H9 (cell line): ENCODE measurements around the gene TRIM24. TPM values are rescaled to one million over a fixed set of nuclear protein-coding genes. Genes with fewer than 3 reads are reported as not detected.
A peak's percentile ranks its signal among the peaks of the same experiment; 100 is the strongest.

Source experiments
- DNase-seq: peaks from one replicate; pipeline ENCODE4 v3.0.0-alpha.2; 2017
- H2AFZ ChIP-seq: one replicate; pipeline ENCODE4 v1.6.1; 2013; ENCODE audit warnings: mild to moderate bottlenecking, low read length, control low read depth, moderate library complexity
- H2AK5ac ChIP-seq: 2 replicates; pipeline ENCODE4 v1.6.1; 2013; ENCODE audit warnings: low read length, control low read depth, mixed read lengths; ENCODE audit not compliant: insufficient read length
- H2BK120ac ChIP-seq: one replicate; pipeline ENCODE4 v1.6.1; 2013; ENCODE audit warnings: low read depth, mild to moderate bottlenecking, low read length, control low read depth, inconsistent platforms; ENCODE audit not compliant: poor library complexity, severe bottlenecking
- H2BK12ac ChIP-seq: 2 replicates; pipeline ENCODE4 v1.6.1; 2013; ENCODE audit warnings: low read length, control low read depth, mixed read lengths, low read depth; ENCODE audit not compliant: insufficient read length
- H2BK15ac ChIP-seq: 2 replicates; pipeline ENCODE4 v1.6.1; 2013; ENCODE audit warnings: low read depth, low read length, control low read depth
- H2BK20ac ChIP-seq: one replicate; pipeline ENCODE4 v1.6.1; 2013; ENCODE audit warnings: low read depth, mild to moderate bottlenecking, low read length, control low read depth, inconsistent platforms; ENCODE audit not compliant: poor library complexity, severe bottlenecking
- H2BK5ac ChIP-seq: 2 replicates; pipeline ENCODE4 v1.6.1; 2013; ENCODE audit warnings: low read length, control low read depth, mixed read lengths; ENCODE audit not compliant: insufficient read length
- H3K14ac ChIP-seq: 2 replicates; pipeline ENCODE4 v1.6.1; 2013; ENCODE audit warnings: low read length, control low read depth; ENCODE audit not compliant: insufficient read depth
- H3K18ac ChIP-seq: 2 replicates; pipeline ENCODE4 v1.6.1; 2013; ENCODE audit warnings: low read depth, mild to moderate bottlenecking, mixed read lengths, low read length, control low read depth; ENCODE audit not compliant: insufficient read length
- H3K23ac ChIP-seq: 2 replicates; pipeline ENCODE4 v1.6.1; 2013; ENCODE audit warnings: low read length, control low read depth, mixed read lengths, low read depth; ENCODE audit not compliant: insufficient read length
- H3K23me2 ChIP-seq: 2 replicates; pipeline ENCODE4 v1.6.1; 2013; ENCODE audit warnings: low read depth, mild to moderate bottlenecking, mixed read lengths, low read length, control low read depth; ENCODE audit not compliant: insufficient read length, poor library complexity, severe bottlenecking
- H3K27ac ChIP-seq: 2 replicates; pipeline ENCODE4 v1.5.1; 2013; ENCODE audit warnings: low read length, control low read depth, mixed read lengths, low read depth; ENCODE audit not compliant: insufficient read length
- H3K27me3 ChIP-seq: 2 replicates; pipeline ENCODE4 v1.6.1; 2013; ENCODE audit warnings: low read length, control low read depth, inconsistent platforms; ENCODE audit not compliant: insufficient read depth
- H3K4ac ChIP-seq: 2 replicates; pipeline ENCODE4 v1.6.1; 2013; ENCODE audit warnings: low read depth, mild to moderate bottlenecking, control low read depth, inconsistent platforms, low read length, moderate library complexity
- H3K4me1 ChIP-seq: 2 replicates; pipeline ENCODE4 v1.6.1; 2013; ENCODE audit warnings: low read length, control low read depth, inconsistent platforms; ENCODE audit not compliant: insufficient read depth
- H3K4me2 ChIP-seq: 2 replicates; pipeline ENCODE4 v1.6.1; 2013; ENCODE audit warnings: low read length, control low read depth, mixed read lengths; ENCODE audit not compliant: insufficient read length, insufficient read depth
- H3K56ac ChIP-seq: 2 replicates; pipeline ENCODE4 v1.6.1; 2013; ENCODE audit warnings: low read depth, mild to moderate bottlenecking, mixed read lengths, low read length, control low read depth; ENCODE audit not compliant: insufficient read length
- H3K79me1 ChIP-seq: 2 replicates; pipeline ENCODE4 v1.6.1; 2013; ENCODE audit warnings: low read depth, mild to moderate bottlenecking, moderate library complexity, low read length, control low read depth, inconsistent platforms; ENCODE audit not compliant: insufficient read depth, poor library complexity, severe bottlenecking
- H3K79me2 ChIP-seq: 2 replicates; pipeline ENCODE4 v1.6.1; 2013; ENCODE audit warnings: low read length, control low read depth, inconsistent platforms; ENCODE audit not compliant: insufficient read depth
- H3K9ac ChIP-seq: 2 replicates; pipeline ENCODE4 v1.6.1; 2013; ENCODE audit warnings: low read length, control low read depth, mixed read lengths; ENCODE audit not compliant: insufficient read length; ENCODE audit errors: extremely low read depth
- H3K9me3 ChIP-seq: one replicate; pipeline ENCODE4 v1.6.1; 2013; ENCODE audit warnings: low read depth, low read length, inconsistent platforms; ENCODE audit not compliant: control insufficient read depth
- H3T11ph ChIP-seq: one replicate; pipeline ENCODE4 v1.6.1; 2013; ENCODE audit warnings: mild to moderate bottlenecking, low read length, control low read depth, inconsistent platforms
- H4K20me1 ChIP-seq: one replicate; pipeline ENCODE4 v1.6.1; 2013; ENCODE audit not compliant: control insufficient read depth, insufficient read length, insufficient read depth
- H4K5ac ChIP-seq: 2 replicates; pipeline ENCODE4 v1.6.1; 2013; ENCODE audit warnings: low read depth, mild to moderate bottlenecking, mixed read lengths, low read length, control low read depth; ENCODE audit not compliant: insufficient read length
- H4K8ac ChIP-seq: replicated peaks from 2 replicates; pipeline ENCODE4 v1.6.1; 2013; ENCODE audit warnings: low read length, control low read depth, mixed read lengths, low read depth; ENCODE audit not compliant: insufficient read length
- H4K91ac ChIP-seq: 2 replicates; pipeline ENCODE4 v1.6.1; 2013; ENCODE audit warnings: low read depth, mild to moderate bottlenecking, moderate library complexity, mixed read lengths, low read length, control low read depth; ENCODE audit not compliant: insufficient read length
- H3K27ac Mint-ChIP-seq, 3 experiments: 2 replicates in 2 of 3; 3 replicates in 1 of 3; pipeline ENCODE4 v1.8.0; 2020 to 2021; ENCODE audit warnings: mixed read lengths in 3 of 3, mild to moderate bottlenecking in 1 of 3, moderate library complexity in 1 of 3
- H3K27me3 Mint-ChIP-seq: 2 replicates; pipeline ENCODE4 v1.8.0; 2021; ENCODE audit warnings: low read depth, mild to moderate bottlenecking, moderate library complexity, mixed read lengths
- H3K36me3 Mint-ChIP-seq, 3 experiments: 2 replicates in 2 of 3; 3 replicates in 1 of 3; pipeline ENCODE4 v1.8.0; 2020 to 2021; ENCODE audit warnings: low read depth in 3 of 3, mixed read lengths in 3 of 3; ENCODE audit not compliant: insufficient read depth in 1 of 3
- H3K4me1 Mint-ChIP-seq, 2 experiments: 2 replicates each; pipeline ENCODE4 v1.8.0; 2020; ENCODE audit warnings: mixed read lengths in 2 of 2
- H3K4me3 Mint-ChIP-seq, 2 experiments: 2 replicates in 1 of 2; 3 replicates in 1 of 2; pipeline ENCODE4 v1.8.0; 2020 to 2021; ENCODE audit warnings: mild to moderate bottlenecking in 2 of 2, mixed read lengths in 2 of 2, moderate library complexity in 1 of 2
- H3K9me3 Mint-ChIP-seq, 2 experiments: 2 replicates in 1 of 2; 3 replicates in 1 of 2; pipeline ENCODE4 v1.8.0; 2020; ENCODE audit warnings: mild to moderate bottlenecking in 2 of 2, mixed read lengths in 2 of 2, moderate library complexity in 1 of 2
- WGBS: extraction: QIAGEN DNeasy Blood & Tissue Kit; methylation state at CpG from one replicate; pipeline ENCODE4 v1.1.7; 2013; ENCODE audit warnings: missing lambda C conversion rate, low lambda C conversion rate, mixed read lengths; ENCODE audit not compliant: insufficient read length; ENCODE audit errors: extremely low coverage; 5-methylcytosine and 5-hydroxymethylcytosine counted together
- total RNA-seq: library from RNA; stranded (reverse); gene quantifications from 2 replicates; pipeline ENCODE4 v1.2.1, GENCODE V29; 2021
- TF ChIP-seq, protein P1 (sequence below): fragments of 200-600 bp; sonication (generic); conservative IDR thresholded peaks from 3 replicates; pipeline ENCODE4 v1.8.0; 2021; ENCODE audit warnings: antibody characterized with exemption, mild to moderate bottlenecking

TRIM24 gene
- total RNA-seq, 1 experiment from 2014 or later: 260 TPM

DNA sequence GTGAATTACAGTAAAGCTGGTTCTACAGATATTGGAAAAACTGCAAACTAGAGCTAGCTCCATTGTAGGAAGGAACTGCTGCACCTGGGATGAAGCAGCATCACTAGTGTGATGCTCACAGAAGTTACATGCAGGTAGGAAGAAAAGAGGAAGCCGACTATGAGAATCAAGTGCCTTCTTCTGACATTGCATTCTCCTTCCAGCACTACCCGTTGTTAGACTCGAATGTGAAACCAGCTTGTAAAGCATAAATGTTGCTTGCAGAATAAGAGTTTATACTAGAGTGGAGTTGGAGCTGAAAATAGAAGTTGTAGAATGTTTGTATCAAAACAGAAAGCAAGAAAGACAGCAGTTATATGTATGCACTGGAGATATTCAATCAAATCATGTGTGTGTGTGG, 49.9 kb downstream of the TRIM24 start:
- Histone ChIP-seq H3K23me2 (no peaks in the 10 kb centered on the region), H2BK20ac (no peak overlapping the region), H4K8ac (no peak overlapping the region), H4K20me1 (no peaks in the 10 kb centered on the region), H3K4me2 (no peak overlapping the region), H3K9ac (no peak overlapping the region), H2AK5ac (no peak overlapping the region), H3K79me1 (peaks cover 6% of the 10 kb centered on the region), H3K4me1 (no peaks in the 10 kb centered on the region), H3K14ac (no peak overlapping the region), H3K27ac (no peak overlapping the region), H3K23ac (no peak overlapping the region), H4K5ac (no peak overlapping the region), H3K4ac (no peak overlapping the region), H2BK12ac (no peak overlapping the region), H2AFZ (no peak overlapping the region), H4K91ac (no peak overlapping the region), H3K18ac (no peak overlapping the region), H3K56ac (no peak overlapping the region), H3T11ph (no peak overlapping the region), H3K79me2 (peaks cover 38% of the 10 kb centered on the region), H3K27me3 (no peaks in the 10 kb centered on the region), H3K9me3 (no peaks in the 10 kb centered on the region), H2BK5ac (no peak overlapping the region), H2BK15ac (no peak overlapping the region), H2BK120ac (no peak overlapping the region)
- TF ChIP-seq, protein P1, sequence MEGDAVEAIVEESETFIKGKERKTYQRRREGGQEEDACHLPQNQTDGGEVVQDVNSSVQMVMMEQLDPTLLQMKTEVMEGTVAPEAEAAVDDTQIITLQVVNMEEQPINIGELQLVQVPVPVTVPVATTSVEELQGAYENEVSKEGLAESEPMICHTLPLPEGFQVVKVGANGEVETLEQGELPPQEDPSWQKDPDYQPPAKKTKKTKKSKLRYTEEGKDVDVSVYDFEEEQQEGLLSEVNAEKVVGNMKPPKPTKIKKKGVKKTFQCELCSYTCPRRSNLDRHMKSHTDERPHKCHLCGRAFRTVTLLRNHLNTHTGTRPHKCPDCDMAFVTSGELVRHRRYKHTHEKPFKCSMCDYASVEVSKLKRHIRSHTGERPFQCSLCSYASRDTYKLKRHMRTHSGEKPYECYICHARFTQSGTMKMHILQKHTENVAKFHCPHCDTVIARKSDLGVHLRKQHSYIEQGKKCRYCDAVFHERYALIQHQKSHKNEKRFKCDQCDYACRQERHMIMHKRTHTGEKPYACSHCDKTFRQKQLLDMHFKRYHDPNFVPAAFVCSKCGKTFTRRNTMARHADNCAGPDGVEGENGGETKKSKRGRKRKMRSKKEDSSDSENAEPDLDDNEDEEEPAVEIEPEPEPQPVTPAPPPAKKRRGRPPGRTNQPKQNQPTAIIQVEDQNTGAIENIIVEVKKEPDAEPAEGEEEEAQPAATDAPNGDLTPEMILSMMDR: no peak
- H3K4me3 Mint-ChIP-seq: no peak overlapping the region
- no CpG with 5 or more reads among the region's 3 CpGs for WGBS
- H3K27me3 Mint-ChIP-seq: peaks cover 4% of the 10 kb centered on the region; the same call in 1 of the 2 replicates
- H3K4me1 Mint-ChIP-seq: peaks cover 15 to 46% of the 10 kb centered on the region in 2 experiments
- no peak for DNase-seq
- peaks cover 86 to 96% (median 95%) of the 10 kb centered on the region in 3 experiments for H3K36me3 Mint-ChIP-seq
- peak overlapping the region in 1 of 3 experiments; percentile 83; a peak in 3 of 7 replicates for H3K27ac Mint-ChIP-seq
- H3K9me3 Mint-ChIP-seq: peaks cover 15 to 36% of the 10 kb centered on the region in 2 experiments; a peak in 4 of 5 replicates
